ENCODE results near the gene WNT1. TPM values are rescaled to one million over a fixed set of nuclear protein-coding genes. Genes with fewer than 3 reads are reported as not detected.

The WNT1 gene
- total RNA-seq, 1 donor from 2014 or later = not detected

DNA sequence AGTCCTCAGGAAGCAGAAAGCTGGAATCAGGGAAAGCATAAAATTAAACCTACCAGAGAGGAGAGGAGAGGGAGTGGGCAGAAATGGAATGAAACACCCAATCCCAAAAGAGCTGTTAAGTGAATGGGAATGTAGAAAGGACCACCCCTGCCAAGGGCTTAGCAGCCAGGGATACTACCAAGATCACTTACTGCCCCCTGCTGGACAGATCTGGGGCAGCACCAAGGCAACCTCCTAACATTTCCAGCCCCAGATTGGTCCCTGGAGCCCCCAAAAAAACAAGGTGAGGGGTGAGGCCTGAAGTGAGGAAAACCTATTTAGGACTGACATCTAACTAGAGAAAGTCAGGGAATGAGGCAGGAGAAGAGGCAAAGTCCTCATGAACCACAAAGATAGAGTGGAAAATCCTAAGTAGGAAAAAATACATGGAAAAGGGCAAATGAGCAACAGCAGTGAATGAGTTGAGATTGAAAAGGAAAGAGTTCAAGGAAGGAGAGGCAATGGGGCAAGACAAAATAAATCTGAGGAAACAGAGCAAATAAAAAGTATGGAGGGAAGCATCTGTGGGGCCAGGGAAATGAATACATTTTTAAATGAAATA lies 41.6 kb upstream of the WNT1 start:
- Histone ChIP-seq H3K9me3 (ENCODE audit: low read depth) (no peaks in the 10 kb centered on the region), H3K27me3 (no peaks in the 10 kb centered on the region), H3K4me1 (no peaks in the 10 kb centered on the region), H3K9ac (no peak overlapping the region), H4K20me1 (ENCODE audit: low read depth) (peaks cover 62% of the 10 kb centered on the region), H3K4me2 (no peak overlapping the region), H3K79me2 (ENCODE audit: low read depth) (peaks cover 17% of the 10 kb centered on the region), H3K27ac (no peak overlapping the region), H3F3A (ENCODE audit: low read depth) (peaks cover 21% of the 10 kb centered on the region), H2AFZ (replicated peaks) (no peak overlapping the region), H3K36me3 (no peaks in the 10 kb centered on the region), H3K4me3 (no peak overlapping the region)
- Mint-ChIP-seq H3K9me3 (no peaks in the 10 kb centered on the region), H3K4me3 (no peak overlapping the region), H3K4me1 (no peaks in the 10 kb centered on the region), H3K27me3 (ENCODE audit: insufficient read depth, low read depth) (no peaks in the 10 kb centered on the region), H3K27ac (no peak overlapping the region), H3K36me3 (peaks cover 32% of the 10 kb centered on the region)
- TF ChIP-seq, protein P1, sequence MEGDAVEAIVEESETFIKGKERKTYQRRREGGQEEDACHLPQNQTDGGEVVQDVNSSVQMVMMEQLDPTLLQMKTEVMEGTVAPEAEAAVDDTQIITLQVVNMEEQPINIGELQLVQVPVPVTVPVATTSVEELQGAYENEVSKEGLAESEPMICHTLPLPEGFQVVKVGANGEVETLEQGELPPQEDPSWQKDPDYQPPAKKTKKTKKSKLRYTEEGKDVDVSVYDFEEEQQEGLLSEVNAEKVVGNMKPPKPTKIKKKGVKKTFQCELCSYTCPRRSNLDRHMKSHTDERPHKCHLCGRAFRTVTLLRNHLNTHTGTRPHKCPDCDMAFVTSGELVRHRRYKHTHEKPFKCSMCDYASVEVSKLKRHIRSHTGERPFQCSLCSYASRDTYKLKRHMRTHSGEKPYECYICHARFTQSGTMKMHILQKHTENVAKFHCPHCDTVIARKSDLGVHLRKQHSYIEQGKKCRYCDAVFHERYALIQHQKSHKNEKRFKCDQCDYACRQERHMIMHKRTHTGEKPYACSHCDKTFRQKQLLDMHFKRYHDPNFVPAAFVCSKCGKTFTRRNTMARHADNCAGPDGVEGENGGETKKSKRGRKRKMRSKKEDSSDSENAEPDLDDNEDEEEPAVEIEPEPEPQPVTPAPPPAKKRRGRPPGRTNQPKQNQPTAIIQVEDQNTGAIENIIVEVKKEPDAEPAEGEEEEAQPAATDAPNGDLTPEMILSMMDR (IDR thresholded peaks at IDR 0.05) = peak; percentile 93
- TF ChIP-seq EZH2 (IDR thresholded peaks at IDR 0.05) = no peak
- no peak for TF ChIP-seq EZH2phosphoT487 (IDR thresholded peaks at IDR 0.05)
- DNase-seq (ENCODE audit: low spot score) = peak; percentile 90

DNA sequence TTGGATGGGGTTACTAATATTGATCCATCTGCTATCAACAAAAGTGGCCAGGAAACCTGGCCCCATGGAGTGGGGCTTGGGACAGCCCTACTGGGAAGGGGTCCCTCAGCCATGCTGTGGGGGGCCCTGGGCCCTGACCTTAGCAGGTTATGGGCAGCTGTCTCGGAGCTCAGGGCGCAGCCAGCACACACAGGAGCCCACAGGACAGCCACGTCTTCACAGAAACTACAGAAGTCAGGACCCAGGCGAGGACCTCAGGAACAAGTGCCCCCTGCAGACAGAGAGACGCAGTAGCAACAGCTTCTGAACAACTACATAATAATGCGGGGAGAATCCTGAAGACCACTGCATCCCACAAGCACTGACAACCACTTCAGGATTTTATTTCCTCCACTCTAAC lies 41.0 kb upstream of the WNT1 start:
- H3K4me2 ChIP-seq = no peak overlapping the region
- H2AFZ ChIP-seq (replicated peaks) = no peak overlapping the region
- peak; percentile 46 for DNase-seq (ENCODE audit: low spot score)
- peaks cover 17% of the 10 kb centered on the region for H3F3A ChIP-seq (ENCODE audit: low read depth)
- Mint-ChIP-seq H3K4me3 (no peak overlapping the region), H3K4me1 (no peaks in the 10 kb centered on the region), H3K27me3 (ENCODE audit: insufficient read depth, low read depth) (no peaks in the 10 kb centered on the region), H3K9me3 (no peaks in the 10 kb centered on the region), H3K36me3 (peaks cover 32% of the 10 kb centered on the region), H3K27ac (no peak overlapping the region)
- TF ChIP-seq EZH2phosphoT487 (IDR thresholded peaks at IDR 0.05) (no peak), EZH2 (IDR thresholded peaks at IDR 0.05) (no peak)
- TF ChIP-seq, protein P1 (IDR thresholded peaks at IDR 0.05) = peak; percentile 36
- H3K27ac ChIP-seq = no peak overlapping the region
- H3K79me2 ChIP-seq (ENCODE audit: low read depth) = peaks cover 23% of the 10 kb centered on the region
- H3K27me3 ChIP-seq = no peaks in the 10 kb centered on the region
- peaks cover 69% of the 10 kb centered on the region for H4K20me1 ChIP-seq (ENCODE audit: low read depth)
- H3K36me3 ChIP-seq = no peaks in the 10 kb centered on the region
- H3K4me1 ChIP-seq = no peaks in the 10 kb centered on the region
- H3K9ac ChIP-seq = no peak overlapping the region
- H3K4me3 ChIP-seq = no peak overlapping the region
- H3K9me3 ChIP-seq (ENCODE audit: low read depth) = no peaks in the 10 kb centered on the region

DNA sequence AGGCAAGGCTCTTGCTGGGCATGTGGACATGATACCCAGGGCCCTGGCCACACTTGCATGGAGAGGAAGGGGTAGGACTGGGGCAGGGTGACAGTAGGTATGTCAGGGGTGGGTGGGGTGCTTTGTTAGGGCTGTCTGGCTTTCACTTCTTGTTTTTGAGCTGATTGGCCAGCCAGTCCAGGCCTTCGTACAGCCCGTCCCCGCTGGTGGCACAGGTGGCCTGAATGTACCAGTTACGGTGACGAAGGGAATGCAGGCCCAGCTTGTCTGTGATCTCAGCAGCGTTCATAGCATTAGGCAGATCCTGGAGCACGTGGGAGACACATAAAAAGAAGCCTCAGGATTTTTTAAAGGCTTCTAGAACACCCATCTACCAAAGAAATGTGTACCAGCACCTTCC lies 39.3 kb upstream of the WNT1 start:
- H3K4me2 ChIP-seq = no peak overlapping the region
- H3K27ac Mint-ChIP-seq = no peak overlapping the region

More for the DNA sequence above, 39.3 kb upstream of the WNT1 start:
- Histone ChIP-seq H4K20me1 (ENCODE audit: low read depth) (peaks cover 85% of the 10 kb centered on the region), H3K36me3 (no peaks in the 10 kb centered on the region), H3K27ac (no peak overlapping the region), H3K27me3 (no peaks in the 10 kb centered on the region), H3K9ac (no peak overlapping the region), H3K4me3 (no peak overlapping the region), H3K4me1 (no peaks in the 10 kb centered on the region), H3K79me2 (ENCODE audit: low read depth) (peaks cover 39% of the 10 kb centered on the region), H2AFZ (replicated peaks) (no peak overlapping the region), H3K9me3 (ENCODE audit: low read depth) (no peaks in the 10 kb centered on the region), H3F3A (ENCODE audit: low read depth) (peaks cover 17% of the 10 kb centered on the region)
- TF ChIP-seq EZH2phosphoT487 (IDR thresholded peaks at IDR 0.05) (no peak), EZH2 (IDR thresholded peaks at IDR 0.05) (no peak)
- TF ChIP-seq, protein P1 (IDR thresholded peaks at IDR 0.05) = no peak
- peaks cover 21% of the 10 kb centered on the region for H3K36me3 Mint-ChIP-seq
- H3K4me1 Mint-ChIP-seq = no peaks in the 10 kb centered on the region
- no peaks in the 10 kb centered on the region for H3K9me3 Mint-ChIP-seq
- no peaks in the 10 kb centered on the region for H3K27me3 Mint-ChIP-seq (ENCODE audit: insufficient read depth, low read depth)
- no peak overlapping the region for H3K4me3 Mint-ChIP-seq
- DNase-seq (ENCODE audit: low spot score) = no peak
